ENCODE measurements around the gene DLGAP1.

GRCh38 chr18:3663870-3664512, 791.1 kb downstream of the DLGAP1 start:
- TF ChIP-seq, protein P1, sequence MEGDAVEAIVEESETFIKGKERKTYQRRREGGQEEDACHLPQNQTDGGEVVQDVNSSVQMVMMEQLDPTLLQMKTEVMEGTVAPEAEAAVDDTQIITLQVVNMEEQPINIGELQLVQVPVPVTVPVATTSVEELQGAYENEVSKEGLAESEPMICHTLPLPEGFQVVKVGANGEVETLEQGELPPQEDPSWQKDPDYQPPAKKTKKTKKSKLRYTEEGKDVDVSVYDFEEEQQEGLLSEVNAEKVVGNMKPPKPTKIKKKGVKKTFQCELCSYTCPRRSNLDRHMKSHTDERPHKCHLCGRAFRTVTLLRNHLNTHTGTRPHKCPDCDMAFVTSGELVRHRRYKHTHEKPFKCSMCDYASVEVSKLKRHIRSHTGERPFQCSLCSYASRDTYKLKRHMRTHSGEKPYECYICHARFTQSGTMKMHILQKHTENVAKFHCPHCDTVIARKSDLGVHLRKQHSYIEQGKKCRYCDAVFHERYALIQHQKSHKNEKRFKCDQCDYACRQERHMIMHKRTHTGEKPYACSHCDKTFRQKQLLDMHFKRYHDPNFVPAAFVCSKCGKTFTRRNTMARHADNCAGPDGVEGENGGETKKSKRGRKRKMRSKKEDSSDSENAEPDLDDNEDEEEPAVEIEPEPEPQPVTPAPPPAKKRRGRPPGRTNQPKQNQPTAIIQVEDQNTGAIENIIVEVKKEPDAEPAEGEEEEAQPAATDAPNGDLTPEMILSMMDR (IDR thresholded peaks at IDR 0.05) = no peak
- no peak for TF ChIP-seq EZH2phosphoT487 (IDR thresholded peaks at IDR 0.05)
